DMS 273 (cell line): ENCODE data around the gene CDV3.

ENCODE experiments used
- DNase-seq: peaks from one replicate; lab custom pipeline; 2025; ENCODE audit not compliant: unreplicated experiment; lab: John Stamatoyannopoulos, UW

Gene CDV3

DNA sequence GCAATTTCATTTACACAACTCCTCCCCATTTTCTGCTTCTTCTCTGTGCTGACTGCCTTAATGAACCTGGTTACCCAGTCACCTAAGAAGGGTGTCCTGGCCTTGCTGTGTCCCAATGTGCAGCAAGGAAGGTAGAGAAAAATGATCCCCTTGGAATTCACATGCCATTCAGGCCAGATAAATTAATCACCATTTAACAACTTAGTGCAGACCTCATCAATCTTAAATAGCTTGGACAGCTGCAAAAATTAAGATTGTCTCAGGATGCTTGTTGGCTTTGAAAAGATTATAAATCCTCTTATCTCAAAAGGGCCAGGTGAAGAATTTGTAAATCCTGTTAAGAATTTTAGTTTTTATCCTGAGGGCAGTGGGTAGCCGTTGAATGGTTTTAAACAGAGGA lies 9.7 kb upstream of the CDV3 start:
- DNase-seq = no peak

DNA sequence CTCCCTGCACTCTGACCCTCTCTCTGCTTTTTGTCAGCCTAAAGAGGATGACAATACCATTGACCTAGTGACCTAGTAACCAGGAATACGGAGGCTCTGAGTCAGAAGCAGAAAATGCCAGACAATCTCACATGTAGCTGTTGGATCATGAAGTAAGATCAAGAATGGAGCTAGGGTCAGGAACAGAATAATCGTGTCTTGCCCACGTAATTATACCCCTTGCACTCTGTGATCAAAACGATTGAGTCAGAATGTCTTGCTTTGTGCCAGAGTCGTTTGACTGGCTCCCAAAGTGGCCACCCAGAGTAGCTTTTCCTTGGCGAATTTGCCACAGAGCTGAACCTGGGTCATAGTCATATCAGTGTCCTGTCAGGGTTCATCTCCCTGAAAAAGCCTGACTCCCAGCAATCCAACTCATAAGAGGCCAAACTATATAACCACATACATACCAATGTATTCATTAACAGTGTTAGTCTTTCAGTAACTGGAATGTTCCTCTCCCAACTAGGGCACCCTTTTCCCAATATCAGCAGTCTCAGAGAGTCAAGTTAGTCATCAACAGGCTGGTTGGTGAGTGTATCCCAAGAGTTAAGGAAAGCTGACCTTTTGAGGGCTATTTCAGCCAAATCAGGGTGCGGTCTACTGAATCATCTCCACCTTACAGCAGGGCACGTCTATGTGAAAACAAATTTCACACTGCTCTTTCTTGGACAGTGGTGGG lies 5.0 kb upstream of the CDV3 start:
- DNase-seq = no peak

GRCh38 chr3:133570139-133570936 lies 3.1 kb upstream of the CDV3 start:
- no peak for DNase-seq

- no peak for DNase-seq
Measured at GRCh38 chr3:133570937-133571320, 2.6 kb upstream of the CDV3 start.

DNA sequence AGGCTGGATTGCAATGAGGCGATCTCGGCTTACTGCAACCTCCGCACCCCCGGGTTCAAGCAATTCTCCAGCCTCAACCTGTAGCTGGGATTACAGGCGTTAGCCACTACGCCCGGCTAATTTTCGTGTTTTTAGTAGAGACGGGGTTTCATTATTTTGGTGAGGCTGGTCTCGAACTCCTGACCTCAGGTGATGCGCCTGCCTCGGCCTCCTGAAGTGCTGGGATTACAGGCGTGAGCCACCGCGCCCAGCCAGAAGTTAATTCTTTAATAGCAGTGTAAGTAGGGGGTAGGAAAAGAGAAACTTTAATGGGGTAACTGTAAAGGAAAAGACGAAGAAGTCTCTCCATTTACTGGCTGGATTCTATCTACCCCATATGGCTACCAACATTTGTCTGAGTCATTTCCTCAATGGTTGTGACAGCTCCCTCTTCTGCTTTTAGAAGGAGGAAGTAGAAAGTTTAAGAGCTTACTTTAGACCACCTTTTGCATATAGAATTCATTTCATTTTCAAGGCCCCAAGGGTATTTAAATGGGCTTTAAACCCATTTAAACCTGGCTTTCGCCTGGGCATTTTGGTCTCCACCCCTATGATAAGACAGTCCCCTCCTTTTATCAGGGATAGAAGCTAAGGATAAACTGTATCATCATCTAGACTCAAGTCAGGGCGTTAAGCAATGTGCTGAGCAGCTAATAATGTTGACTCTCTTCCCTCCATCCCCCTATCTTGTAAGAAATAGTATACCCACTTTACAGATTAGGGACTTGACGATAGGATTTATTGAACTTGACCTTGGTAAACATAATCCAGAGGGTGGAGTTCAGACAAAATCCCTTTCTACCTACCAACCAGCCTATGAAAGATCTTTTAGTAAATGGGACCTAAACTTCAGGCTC lies 1.1 kb upstream of the CDV3 start:
- no peak for DNase-seq

DNA sequence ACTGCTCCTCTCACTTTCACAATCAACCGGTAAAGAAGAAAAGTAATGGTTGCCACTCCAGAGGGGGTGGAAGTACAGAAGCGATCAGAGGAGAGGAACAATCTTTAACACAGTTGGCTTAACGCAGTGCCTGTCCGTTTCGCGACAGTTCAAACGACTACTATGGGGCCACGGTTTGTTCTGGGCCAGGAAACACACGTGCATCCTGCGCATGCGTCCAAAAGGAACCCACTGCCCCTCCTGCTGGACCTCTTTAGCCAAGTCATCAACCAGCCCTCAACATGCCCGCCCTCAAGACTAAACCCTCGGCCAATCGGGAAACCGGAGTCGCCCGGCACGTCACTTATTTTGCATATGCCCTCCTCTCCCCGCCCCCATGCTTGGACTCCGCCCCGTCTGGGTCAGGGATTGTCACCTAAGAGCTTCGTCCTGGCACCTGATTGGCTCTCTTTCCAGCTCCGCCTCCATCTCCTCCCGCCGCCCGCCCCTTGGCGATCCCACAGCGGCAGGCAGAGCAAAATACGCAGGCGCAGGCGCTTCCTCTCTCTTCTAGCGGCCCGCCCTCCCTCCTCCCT lies 345 bp upstream of the CDV3 start:
- no peak for DNase-seq

DNA sequence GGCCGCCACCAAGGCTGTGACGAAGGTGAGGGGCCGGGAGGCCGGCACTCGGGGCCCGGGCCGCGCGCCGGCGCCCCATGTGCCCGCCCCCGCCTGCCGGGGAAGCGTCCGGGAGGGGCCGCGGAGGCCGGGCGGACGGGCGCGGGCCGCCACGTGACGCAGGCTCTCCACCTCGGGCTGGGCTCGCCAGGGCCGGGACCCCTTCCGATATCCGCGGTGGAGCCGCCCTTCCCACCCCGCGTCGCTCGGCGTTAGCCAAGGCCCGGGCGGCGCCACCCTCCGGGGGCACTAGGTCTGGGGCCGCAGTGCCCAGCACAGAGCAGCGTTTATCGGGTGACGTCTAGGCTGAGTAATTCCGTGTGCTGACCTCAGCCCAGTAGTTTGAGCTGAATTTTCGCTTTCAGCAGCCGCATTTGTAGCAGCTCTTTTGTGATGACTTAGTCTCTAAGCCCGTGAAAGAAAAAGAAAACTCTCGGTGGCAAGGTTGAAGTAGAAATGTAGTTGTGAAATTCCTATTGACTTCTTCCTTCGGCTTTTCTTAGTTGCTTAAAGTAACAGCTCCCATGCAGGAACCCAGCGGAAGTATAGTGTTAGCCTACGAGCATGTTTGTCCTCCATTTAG lies 885 bp downstream of the CDV3 start:
- DNase-seq = no peak

DNA sequence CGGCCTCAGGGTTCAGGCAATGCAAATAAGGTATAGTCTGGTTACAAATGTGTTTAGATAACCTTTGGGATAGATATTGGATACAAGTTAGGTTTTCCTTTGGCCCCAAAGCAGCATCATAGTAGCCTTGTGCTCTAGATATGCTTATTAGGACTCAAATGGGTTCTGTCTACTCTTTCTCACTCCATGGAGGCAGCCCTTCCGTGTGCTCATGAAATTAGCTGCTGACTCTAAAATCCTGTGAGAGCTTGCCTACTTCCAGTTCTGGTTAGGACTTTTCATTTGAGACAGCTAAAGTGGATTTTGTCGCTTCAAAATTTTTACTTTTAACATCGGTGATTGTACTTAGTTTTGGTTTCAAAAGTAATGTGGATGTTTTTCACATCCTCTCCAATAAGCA lies 1.6 kb downstream of the CDV3 start:
- DNase-seq = no peak

DNA sequence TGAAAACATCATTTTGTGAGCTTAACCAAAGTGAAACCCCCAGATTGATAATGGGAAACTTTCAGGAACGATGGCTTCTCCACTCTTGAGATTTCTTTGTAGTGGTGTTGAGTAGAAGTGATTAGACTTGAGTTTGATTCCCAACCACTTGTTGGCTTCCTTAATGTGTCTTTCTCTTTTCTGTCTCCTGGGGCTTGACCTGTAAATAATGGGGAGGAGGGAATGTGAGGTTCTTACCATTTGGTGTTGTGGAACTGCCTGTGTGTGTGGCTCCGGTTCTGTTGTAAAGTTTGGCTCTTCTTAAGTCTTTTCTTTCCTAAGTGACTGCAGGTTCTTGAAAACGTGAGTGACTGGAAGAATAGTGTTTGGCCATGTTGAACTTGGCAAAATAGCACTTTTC lies 2.7 kb downstream of the CDV3 start:
- no peak for DNase-seq

- no peak for DNase-seq
Measured at GRCh38 chr3:133578548-133579191, 5.2 kb downstream of the CDV3 start.

GRCh38 chr3:133583396-133583795 lies 9.9 kb downstream of the CDV3 start:
- no peak for DNase-seq

GRCh38 chr3:133588035-133588434 lies 14.5 kb downstream of the CDV3 start:
- DNase-seq = no peak

- DNase-seq = no peak
Measured at GRCh38 chr3:133588784-133589465, 15.4 kb downstream of the CDV3 start.

GRCh38 chr3:133589503-133589902 lies 16.0 kb downstream of the CDV3 start:
- no peak for DNase-seq

GRCh38 chr3:133591271-133591742 lies 17.8 kb downstream of the CDV3 start:
- no peak for DNase-seq

- DNase-seq = no peak
Measured at GRCh38 chr3:133592843-133593242, 19.4 kb downstream of the CDV3 start.

GRCh38 chr3:133593243-133593642 lies 19.8 kb downstream of the CDV3 start:
- DNase-seq = no peak

DNA sequence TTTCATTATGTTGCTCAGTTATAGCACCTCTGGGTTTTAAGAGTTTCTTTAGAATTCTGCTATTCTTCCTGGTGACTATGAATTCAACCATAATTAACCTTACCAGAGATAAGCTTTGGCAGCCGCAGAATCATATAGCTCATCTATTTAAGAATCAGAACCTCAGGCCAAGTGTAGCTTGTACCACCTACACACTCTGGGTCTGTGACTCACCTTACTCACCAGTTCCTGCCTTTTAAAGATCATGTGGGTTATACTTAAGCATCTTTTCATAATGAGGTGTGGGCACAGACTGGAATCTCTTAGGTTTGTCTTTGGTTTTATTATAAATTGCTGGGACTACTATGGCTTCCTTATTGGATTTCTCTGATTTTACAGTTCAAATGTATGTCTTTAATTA lies 21.9 kb downstream of the CDV3 start:
- no peak for DNase-seq

GRCh38 chr3:133598405-133598804 lies 24.9 kb downstream of the CDV3 start:
- DNase-seq = no peak

DNA sequence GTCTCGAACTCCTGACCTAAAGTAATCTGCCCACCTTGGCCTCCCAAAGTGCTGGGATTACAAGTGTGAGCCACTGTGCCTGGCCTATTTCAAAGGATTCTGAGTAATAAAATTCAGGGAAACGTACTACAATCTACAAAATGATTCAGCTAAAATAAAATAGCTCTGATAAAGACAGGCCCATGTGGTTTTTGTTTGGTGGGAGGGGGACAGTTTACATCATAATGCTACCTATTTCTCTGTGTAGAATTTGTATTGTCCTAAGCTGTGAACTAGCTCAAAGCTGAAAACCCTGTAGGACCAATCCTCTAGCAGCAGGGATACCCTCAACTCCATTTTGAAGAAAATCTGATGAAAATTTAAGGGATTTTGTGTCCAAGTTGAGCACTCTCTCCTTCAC lies 25.8 kb downstream of the CDV3 start:
- no peak for DNase-seq
